ENCODE results near the gene PPP2R2D.

DNA sequence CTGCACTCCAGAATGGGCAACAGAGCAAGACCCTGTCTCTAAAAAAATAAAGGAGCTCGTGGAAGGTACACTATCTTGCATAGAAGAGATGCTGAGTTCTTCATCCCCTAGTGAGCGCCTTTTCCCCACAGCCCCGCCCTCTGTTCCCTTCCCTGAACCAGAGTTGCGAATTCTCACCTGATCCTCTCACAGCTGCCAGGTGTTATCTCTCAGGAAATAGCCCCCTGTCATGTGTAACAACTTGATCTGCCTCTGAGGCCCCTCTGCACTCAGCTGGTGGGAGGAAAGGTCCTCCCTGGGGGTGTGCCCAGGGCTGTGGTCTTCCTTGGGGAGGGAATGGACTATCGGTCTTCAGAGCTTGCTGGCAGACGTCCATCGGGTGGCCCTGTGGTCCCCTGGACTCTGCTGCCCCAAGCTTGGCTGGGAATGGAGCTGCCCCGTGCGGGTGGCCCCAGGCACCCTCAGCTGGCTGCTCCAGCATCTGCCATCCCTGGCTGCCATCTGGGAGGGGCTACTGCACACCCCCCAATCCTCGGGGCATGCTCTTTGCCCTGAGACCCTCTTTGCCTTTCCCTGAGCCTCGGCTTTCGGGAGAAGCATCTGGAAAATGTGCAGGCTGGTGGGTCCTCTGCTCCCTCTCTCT, 102.6 kb downstream of the PPP2R2D start:
- TF ChIP-seq, protein P1, sequence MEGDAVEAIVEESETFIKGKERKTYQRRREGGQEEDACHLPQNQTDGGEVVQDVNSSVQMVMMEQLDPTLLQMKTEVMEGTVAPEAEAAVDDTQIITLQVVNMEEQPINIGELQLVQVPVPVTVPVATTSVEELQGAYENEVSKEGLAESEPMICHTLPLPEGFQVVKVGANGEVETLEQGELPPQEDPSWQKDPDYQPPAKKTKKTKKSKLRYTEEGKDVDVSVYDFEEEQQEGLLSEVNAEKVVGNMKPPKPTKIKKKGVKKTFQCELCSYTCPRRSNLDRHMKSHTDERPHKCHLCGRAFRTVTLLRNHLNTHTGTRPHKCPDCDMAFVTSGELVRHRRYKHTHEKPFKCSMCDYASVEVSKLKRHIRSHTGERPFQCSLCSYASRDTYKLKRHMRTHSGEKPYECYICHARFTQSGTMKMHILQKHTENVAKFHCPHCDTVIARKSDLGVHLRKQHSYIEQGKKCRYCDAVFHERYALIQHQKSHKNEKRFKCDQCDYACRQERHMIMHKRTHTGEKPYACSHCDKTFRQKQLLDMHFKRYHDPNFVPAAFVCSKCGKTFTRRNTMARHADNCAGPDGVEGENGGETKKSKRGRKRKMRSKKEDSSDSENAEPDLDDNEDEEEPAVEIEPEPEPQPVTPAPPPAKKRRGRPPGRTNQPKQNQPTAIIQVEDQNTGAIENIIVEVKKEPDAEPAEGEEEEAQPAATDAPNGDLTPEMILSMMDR (IDR thresholded peaks at IDR 0.05), result no peak
- TF ChIP-seq CREB1 (CRISPR knock-in tag; IDR thresholded peaks at IDR 0.05), result no peak

Data from WTC11 (cell line).